WI38 (cell line): ENCODE measurements around the gene AMOT.

Source experiments
- H3K4me3 ChIP-seq: 2 replicates; pipeline ENCODE4 v1.5.1; 2011; ENCODE audit warnings: low read depth, mild to moderate bottlenecking, control low read depth, low read length
- TF ChIP-seq, protein P1 (sequence below): IDR thresholded peaks from 2 replicates; pipeline ENCODE4 v1.5.1; 2012; ENCODE audit warnings: low read depth, mild to moderate bottlenecking, control low read depth, low read length

Gene AMOT

DNA sequence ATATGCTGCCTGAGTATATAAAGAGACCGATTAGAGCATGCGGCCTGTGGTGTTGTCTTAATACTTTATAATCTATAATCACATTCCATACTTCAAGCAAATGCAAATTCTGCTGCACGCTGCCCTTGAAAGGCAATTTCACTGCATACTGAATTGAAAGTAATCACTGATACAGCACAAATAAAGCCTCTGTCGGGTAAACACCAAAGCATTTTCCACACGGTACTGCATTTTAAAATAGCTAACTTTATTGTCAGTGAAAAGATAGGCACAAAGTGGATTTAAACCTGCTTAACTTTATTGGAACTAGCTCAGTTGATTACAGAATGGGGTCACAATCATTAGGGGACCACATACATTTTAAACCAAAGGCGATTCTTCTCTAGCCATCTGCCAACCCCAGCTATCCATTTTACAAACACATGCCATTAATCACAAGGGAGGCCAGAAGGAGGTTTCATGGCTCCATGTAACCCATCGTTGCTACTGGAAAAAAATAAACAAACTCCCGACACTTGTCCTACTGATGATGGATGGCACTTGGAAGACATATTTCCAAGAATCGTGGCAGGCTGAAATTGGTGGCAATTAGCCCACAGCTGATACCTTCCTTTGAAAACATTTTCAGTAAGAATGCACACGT, 65.9 kb downstream of the AMOT start:
- no peak overlapping the region for H3K4me3 ChIP-seq
- TF ChIP-seq, protein P1, sequence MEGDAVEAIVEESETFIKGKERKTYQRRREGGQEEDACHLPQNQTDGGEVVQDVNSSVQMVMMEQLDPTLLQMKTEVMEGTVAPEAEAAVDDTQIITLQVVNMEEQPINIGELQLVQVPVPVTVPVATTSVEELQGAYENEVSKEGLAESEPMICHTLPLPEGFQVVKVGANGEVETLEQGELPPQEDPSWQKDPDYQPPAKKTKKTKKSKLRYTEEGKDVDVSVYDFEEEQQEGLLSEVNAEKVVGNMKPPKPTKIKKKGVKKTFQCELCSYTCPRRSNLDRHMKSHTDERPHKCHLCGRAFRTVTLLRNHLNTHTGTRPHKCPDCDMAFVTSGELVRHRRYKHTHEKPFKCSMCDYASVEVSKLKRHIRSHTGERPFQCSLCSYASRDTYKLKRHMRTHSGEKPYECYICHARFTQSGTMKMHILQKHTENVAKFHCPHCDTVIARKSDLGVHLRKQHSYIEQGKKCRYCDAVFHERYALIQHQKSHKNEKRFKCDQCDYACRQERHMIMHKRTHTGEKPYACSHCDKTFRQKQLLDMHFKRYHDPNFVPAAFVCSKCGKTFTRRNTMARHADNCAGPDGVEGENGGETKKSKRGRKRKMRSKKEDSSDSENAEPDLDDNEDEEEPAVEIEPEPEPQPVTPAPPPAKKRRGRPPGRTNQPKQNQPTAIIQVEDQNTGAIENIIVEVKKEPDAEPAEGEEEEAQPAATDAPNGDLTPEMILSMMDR, result no peak

- TF ChIP-seq, protein P1, result no peak
These were observed 66.5 kb downstream of the AMOT start for GRCh38 chrX:112774142-112774541.

DNA sequence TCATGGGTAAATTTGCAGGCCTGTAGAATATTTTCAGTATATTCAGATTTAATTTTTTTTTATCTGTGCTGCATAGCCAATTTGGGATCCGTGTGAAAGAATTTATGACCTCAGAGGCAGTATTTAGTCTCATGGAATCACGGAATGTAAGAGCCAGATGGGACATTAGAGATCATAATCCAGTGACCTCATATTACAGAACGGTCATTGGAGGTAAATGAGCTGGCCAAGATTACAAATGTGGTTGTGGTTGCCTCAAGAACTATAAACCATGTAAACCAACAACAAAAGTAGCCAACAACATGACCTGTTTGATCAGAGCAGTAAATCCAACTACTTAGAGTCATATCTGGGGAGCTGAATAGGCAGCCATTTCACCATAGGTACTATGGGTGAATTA, 71.6 kb downstream of the AMOT start:
- TF ChIP-seq, protein P1, result no peak

More at GRCh38 chrX:112774142-112774541, 66.5 kb downstream of the AMOT start:
- H3K4me3 ChIP-seq, result no peak overlapping the region

DNA sequence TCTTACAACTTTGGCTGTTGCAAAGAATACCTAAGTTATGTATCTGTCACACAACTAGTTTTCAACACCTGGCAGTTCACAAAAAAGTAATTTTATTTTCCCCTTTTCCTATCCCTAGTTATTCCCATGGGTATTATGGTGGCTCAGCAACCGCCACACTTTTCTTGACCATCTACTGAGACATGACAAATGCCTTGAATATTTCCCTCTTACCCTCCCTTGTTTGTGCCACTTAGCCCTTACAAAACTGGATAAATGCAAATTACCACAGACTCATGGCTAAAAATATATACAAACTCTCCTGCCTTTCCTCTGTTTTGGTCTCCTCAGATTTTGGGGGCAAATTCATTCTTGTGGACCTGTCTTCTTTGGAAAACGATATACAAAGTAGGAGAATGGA, 72.1 kb downstream of the AMOT start:
- no peak overlapping the region for H3K4me3 ChIP-seq
- TF ChIP-seq, protein P1, result no peak

More for the DNA sequence above, 71.6 kb downstream of the AMOT start:
- no peak overlapping the region for H3K4me3 ChIP-seq

DNA sequence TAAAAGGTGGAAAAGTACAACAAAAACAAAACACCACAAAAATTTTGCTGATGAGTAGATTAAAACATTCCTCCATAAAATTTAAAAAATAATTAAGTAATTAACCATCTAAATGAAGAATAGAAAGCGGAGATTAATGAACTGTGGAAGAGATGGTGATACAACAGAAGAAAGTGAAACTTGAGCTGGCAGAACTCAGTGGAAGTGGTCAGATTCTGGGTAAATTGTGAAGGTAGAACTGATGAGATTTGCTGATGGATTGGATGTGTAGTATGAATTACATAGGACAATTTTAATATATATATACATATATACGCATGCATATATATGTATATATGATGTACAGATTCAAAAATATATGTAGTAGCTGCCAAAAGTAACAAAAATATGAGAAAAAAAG, 73.9 kb downstream of the AMOT start:
- TF ChIP-seq, protein P1, result no peak
- H3K4me3 ChIP-seq, result no peak overlapping the region

DNA sequence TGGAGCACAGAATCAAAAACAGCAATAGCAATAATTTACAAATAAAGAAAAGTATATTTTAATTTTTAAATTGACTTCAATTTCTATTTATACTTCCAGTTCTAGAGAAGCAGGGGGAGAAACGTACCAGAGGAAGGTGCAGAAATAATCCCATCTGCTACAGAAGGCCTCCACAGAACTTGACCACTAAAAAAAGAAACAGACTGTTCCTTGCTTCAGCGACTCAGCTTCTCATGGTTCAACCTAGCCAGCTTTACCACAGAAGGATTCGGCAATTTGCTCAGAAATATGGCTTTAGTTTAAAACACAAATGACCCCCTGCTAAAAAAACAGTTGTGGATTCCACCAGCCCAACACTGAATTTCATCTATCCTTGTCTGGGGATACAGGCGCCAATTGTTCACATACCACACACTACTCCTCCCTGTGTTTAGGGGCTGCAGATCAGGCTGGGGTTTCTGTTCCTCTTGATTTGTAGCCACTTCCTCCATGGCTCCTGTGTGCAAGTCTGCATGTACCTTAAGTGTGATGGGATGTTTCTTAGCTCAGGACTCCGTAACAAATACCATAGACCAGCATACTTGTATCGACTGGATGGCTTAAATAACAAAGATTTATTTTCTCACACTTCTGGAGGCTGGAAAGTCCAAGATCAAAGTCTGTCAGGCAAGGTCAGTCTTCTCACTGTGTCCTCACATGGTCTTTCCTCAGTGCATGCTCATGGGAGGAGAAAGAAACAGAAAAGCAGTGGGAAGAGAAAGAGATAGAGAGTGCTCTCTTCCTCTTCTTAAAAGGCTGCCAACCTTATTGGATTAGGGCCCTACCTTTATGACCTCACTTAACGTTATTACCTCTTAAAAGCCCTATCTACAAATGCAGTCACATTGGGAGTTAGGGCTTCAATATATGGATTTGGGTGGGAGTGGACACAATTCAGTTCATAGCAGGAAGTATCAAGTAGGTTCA, 79.1 kb downstream of the AMOT start:
- no peak overlapping the region for H3K4me3 ChIP-seq
- TF ChIP-seq, protein P1, result no peak

GRCh38 chrX:112760697-112761096, 79.9 kb downstream of the AMOT start:
- H3K4me3 ChIP-seq, result no peak overlapping the region
- TF ChIP-seq, protein P1, result no peak
